Neural progenitor cell (in vitro differentiated cells): ENCODE results near the gene LTBP2. TPM values are rescaled to one million over a fixed set of nuclear protein-coding genes. Genes with fewer than 3 reads are reported as not detected.

Experiments
- DNase-seq: peaks from one replicate; pipeline ENCODE4 v3.0.0-alpha.2; 2016; ENCODE audit warnings: low spot score
- H2AFZ ChIP-seq: fragments of 200-600 bp; sonication (generic); replicated peaks from 2 replicates; pipeline ENCODE4 v1.6.1; 2016; ENCODE audit warnings: antibody characterized with exemption
- H3F3A ChIP-seq: fragments of 200-600 bp; sonication (generic); 2 replicates; pipeline ENCODE4 v1.6.1; 2016; ENCODE audit warnings: antibody characterized with exemption, low read depth
- H3K27ac ChIP-seq: fragments of 200-600 bp; sonication (generic); 2 replicates; pipeline ENCODE4 v1.5.1; 2016; ENCODE audit warnings: mild to moderate bottlenecking
- H3K27me3 ChIP-seq: fragments of 200-600 bp; sonication (generic); 2 replicates; pipeline ENCODE4 v1.6.1; 2016; ENCODE audit warnings: mild to moderate bottlenecking, moderate library complexity
- H3K36me3 ChIP-seq: fragments of 200-600 bp; sonication (generic); 2 replicates; pipeline ENCODE4 v1.5.1; 2016
- H3K4me1 ChIP-seq: fragments of 200-600 bp; sonication (generic); 2 replicates; pipeline ENCODE4 v1.6.1; 2016; ENCODE audit warnings: mixed run types
- H3K4me2 ChIP-seq: fragments of 200-600 bp; sonication (generic); 2 replicates; pipeline ENCODE4 v1.6.1; 2016
- H3K4me3 ChIP-seq: fragments of 200-600 bp; sonication (generic); 2 replicates; pipeline ENCODE4 v1.5.1; 2016
- H3K79me2 ChIP-seq: fragments of 200-600 bp; sonication (generic); 2 replicates; pipeline ENCODE4 v1.6.1; 2016; ENCODE audit warnings: low read depth
- H3K9ac ChIP-seq: fragments of 200-600 bp; sonication (generic); 2 replicates; pipeline ENCODE4 v1.6.1; 2016
- H3K9me3 ChIP-seq: fragments of 200-600 bp; sonication (generic); 2 replicates; pipeline ENCODE4 v1.5.1; 2016; ENCODE audit warnings: low read depth
- H4K20me1 ChIP-seq: fragments of 200-600 bp; sonication (generic); 2 replicates; pipeline ENCODE4 v1.6.1; 2016; ENCODE audit warnings: low read depth
- H3K27ac Mint-ChIP-seq: 3 replicates; pipeline ENCODE4 v1.8.0; 2021; ENCODE audit warnings: mixed read lengths
- H3K27me3 Mint-ChIP-seq: 2 replicates; pipeline ENCODE4 v1.8.0; 2022; ENCODE audit warnings: low read depth, mild to moderate bottlenecking, inconsistent platforms, moderate library complexity, mixed read lengths; ENCODE audit not compliant: insufficient read depth
- H3K36me3 Mint-ChIP-seq: 3 replicates; pipeline ENCODE4 v1.8.0; 2021; ENCODE audit warnings: mixed read lengths
- H3K4me1 Mint-ChIP-seq: 3 replicates; pipeline ENCODE4 v1.8.0; 2021; ENCODE audit warnings: mixed read lengths
- H3K4me3 Mint-ChIP-seq: 3 replicates; pipeline ENCODE4 v1.8.0; 2021; ENCODE audit warnings: mild to moderate bottlenecking, moderate library complexity, mixed read lengths
- H3K9me3 Mint-ChIP-seq: 3 replicates; pipeline ENCODE4 v1.8.0; 2020; ENCODE audit warnings: mixed read lengths
- CTCF ChIP-seq: fragments of 200-600 bp; sonication (generic); IDR thresholded peaks from 2 replicates; pipeline ENCODE4 v1.5.1; 2017; ENCODE audit warnings: antibody characterized with exemption, mild to moderate bottlenecking
- EZH2 ChIP-seq: fragments of 200-600 bp; sonication (generic); IDR thresholded peaks from 2 replicates; pipeline ENCODE4 v1.6.1; 2017; ENCODE audit warnings: antibody characterized with exemption, mild to moderate bottlenecking, moderate library complexity
- EZH2phosphoT487 ChIP-seq: fragments of 200-600 bp; sonication (generic); IDR thresholded peaks from 2 replicates; pipeline ENCODE4 v1.6.1; 2017; ENCODE audit warnings: antibody characterized with exemption
- total RNA-seq: library from RNA; depleted of rRNA; stranded (reverse); fragments of >200 nt; gene quantifications from 2 replicates; pipeline ENCODE4 v1.2.3, GENCODE V29; 2015; ENCODE audit warnings: low replicate concordance

LTBP2 gene
- total RNA-seq, 1 donor from 2014 or later = 0.43 TPM

- Histone ChIP-seq H3K4me3 (no peak overlapping the region), H3K9me3 (no peaks in the 10 kb centered on the region), H2AFZ (no peak overlapping the region), H4K20me1 (no peaks in the 10 kb centered on the region), H3K4me1 (no peaks in the 10 kb centered on the region), H3K79me2 (no peaks in the 10 kb centered on the region), H3K27ac (no peak overlapping the region), H3F3A (no peaks in the 10 kb centered on the region), H3K9ac (no peak overlapping the region), H3K27me3 (no peaks in the 10 kb centered on the region), H3K36me3 (no peaks in the 10 kb centered on the region), H3K4me2 (no peak overlapping the region)
- TF ChIP-seq CTCF (no peak), EZH2 (no peak), EZH2phosphoT487 (no peak)
- no peaks in the 10 kb centered on the region for H3K36me3 Mint-ChIP-seq
- H3K9me3 Mint-ChIP-seq = no peaks in the 10 kb centered on the region
- peaks cover 21% of the 10 kb centered on the region for H3K4me1 Mint-ChIP-seq
- DNase-seq = no peak
- H3K4me3 Mint-ChIP-seq = no peak overlapping the region
- H3K27ac Mint-ChIP-seq = peak overlapping the region; percentile 63
- peaks cover 5% of the 10 kb centered on the region for H3K27me3 Mint-ChIP-seq
These were observed 33.6 kb downstream of the LTBP2 start for GRCh38 chr14:74578479-74578878.

DNA sequence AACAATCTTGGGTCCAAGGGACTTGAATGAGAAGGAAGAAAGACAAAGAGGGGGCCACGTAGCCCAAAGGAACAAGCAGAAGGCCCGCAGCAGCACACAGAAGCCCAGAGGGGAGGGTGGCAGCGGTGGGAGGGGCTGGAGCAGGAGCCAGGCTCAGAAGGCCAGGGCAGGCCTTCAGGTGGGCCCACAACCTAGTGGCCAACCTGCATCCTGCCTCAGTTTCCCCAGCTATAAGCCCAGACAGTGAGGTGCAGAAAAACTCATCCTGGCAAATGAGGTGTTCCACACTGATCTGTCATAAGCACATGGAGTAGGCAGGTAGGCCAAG lies 34.1 kb downstream of the LTBP2 start:
- Histone ChIP-seq H3K27ac (no peak overlapping the region), H3K9me3 (no peaks in the 10 kb centered on the region), H4K20me1 (no peaks in the 10 kb centered on the region), H3F3A (no peaks in the 10 kb centered on the region), H3K4me1 (no peaks in the 10 kb centered on the region), H3K36me3 (no peaks in the 10 kb centered on the region), H3K4me3 (no peak overlapping the region), H3K27me3 (no peaks in the 10 kb centered on the region), H3K79me2 (no peaks in the 10 kb centered on the region), H3K4me2 (no peak overlapping the region), H3K9ac (no peak overlapping the region), H2AFZ (no peak overlapping the region)
- H3K4me1 Mint-ChIP-seq = peaks cover 25% of the 10 kb centered on the region
- no peaks in the 10 kb centered on the region for H3K9me3 Mint-ChIP-seq
- peaks cover 5% of the 10 kb centered on the region for H3K27me3 Mint-ChIP-seq
- DNase-seq = no peak
- no peaks in the 10 kb centered on the region for H3K36me3 Mint-ChIP-seq
- H3K27ac Mint-ChIP-seq = peak overlapping the region; percentile 70
- TF ChIP-seq CTCF = no peak
- no peak for TF ChIP-seq EZH2phosphoT487
- TF ChIP-seq EZH2 = no peak
- H3K4me3 Mint-ChIP-seq = no peak overlapping the region

DNA sequence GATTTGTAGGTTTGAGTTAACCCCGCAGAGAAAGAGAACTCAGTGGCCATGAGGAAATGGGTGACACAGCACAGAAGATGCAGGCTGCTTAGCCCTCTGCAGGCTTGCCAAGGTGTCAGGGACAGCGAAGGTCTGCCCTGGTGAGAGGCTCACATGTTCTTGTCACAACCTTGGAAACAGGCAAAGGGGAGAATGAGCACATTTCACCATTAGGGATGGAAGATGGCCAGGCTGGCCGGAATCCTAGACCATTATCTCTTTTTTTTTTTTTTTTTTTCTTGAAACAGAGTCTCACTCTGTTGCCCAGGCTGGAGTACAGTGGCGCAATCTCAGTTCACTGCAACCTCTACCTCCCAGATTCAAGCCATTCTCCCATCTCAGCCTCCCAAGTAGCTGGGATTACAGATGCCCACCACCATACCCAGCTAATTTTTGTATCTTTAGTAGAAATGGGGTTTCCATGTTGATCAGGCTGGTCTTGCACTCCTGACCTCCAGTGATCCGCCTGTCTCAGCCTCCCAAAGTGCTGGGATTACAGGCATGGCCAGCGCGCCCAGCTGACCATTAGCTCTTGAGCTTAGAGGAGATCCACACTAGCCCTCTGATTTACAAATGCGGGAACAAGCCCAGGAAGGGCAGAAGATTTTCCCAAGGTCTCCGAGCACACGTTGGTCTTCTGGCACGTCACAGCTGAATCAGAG lies 34.6 kb downstream of the LTBP2 start:
- no peak overlapping the region for H3K4me3 ChIP-seq
- Mint-ChIP-seq H3K9me3 (no peaks in the 10 kb centered on the region), H3K27ac (peak overlapping the region; percentile 70), H3K4me1 (peaks cover 31% of the 10 kb centered on the region), H3K27me3 (peaks cover 5% of the 10 kb centered on the region), H3K36me3 (no peaks in the 10 kb centered on the region), H3K4me3 (no peak overlapping the region)
- H3K4me1 ChIP-seq = no peaks in the 10 kb centered on the region
- H2AFZ ChIP-seq = no peak overlapping the region
- no peaks in the 10 kb centered on the region for H3K9me3 ChIP-seq
- H3K27ac ChIP-seq = no peak overlapping the region
- TF ChIP-seq EZH2phosphoT487 (no peak), CTCF (no peak), EZH2 (no peak)
- no peaks in the 10 kb centered on the region for H3K36me3 ChIP-seq
- no peak for DNase-seq
- H3K4me2 ChIP-seq = no peak overlapping the region
- no peak overlapping the region for H3K9ac ChIP-seq
- H3F3A ChIP-seq = no peaks in the 10 kb centered on the region
- H4K20me1 ChIP-seq = no peaks in the 10 kb centered on the region
- H3K79me2 ChIP-seq = no peaks in the 10 kb centered on the region
- H3K27me3 ChIP-seq = no peaks in the 10 kb centered on the region
